GM13976 (cell line): ENCODE data around the gene TXLNA.

Source experiments
- DNase-seq: peaks from one replicate; pipeline ENCODE4 v3.0.0; 2012; ENCODE audit warnings: low spot score
- in situ Hi-C: fragments of 300-500 bp; cut with MboI; formaldehyde crosslinking; loops from one replicate; pipeline ENCODE4 v1.12.0; 2022; ENCODE audit warnings: low sequenced_read_pairs, mixed read lengths, inconsistent platforms; ENCODE audit not compliant: unreplicated experiment
- TF ChIP-seq, protein P1 (sequence below): IDR thresholded peaks from 2 replicates; pipeline ENCODE4 v1.5.1; 2012; ENCODE audit warnings: borderline replicate concordance, mild to moderate bottlenecking; ENCODE audit not compliant: insufficient read depth; ENCODE audit errors: extremely low read depth, missing control alignments, control extremely low read depth

The TXLNA gene

GRCh38 chr1:32208891-32209328 is 29.4 kb downstream of the TXLNA start, which contains the start of gene DCDC2B:
Gene DCDC2B (plus strand): TSS chr1:32209089. CDS start chr1:32209094, 5 bp downstream.
- TF ChIP-seq, protein P1, sequence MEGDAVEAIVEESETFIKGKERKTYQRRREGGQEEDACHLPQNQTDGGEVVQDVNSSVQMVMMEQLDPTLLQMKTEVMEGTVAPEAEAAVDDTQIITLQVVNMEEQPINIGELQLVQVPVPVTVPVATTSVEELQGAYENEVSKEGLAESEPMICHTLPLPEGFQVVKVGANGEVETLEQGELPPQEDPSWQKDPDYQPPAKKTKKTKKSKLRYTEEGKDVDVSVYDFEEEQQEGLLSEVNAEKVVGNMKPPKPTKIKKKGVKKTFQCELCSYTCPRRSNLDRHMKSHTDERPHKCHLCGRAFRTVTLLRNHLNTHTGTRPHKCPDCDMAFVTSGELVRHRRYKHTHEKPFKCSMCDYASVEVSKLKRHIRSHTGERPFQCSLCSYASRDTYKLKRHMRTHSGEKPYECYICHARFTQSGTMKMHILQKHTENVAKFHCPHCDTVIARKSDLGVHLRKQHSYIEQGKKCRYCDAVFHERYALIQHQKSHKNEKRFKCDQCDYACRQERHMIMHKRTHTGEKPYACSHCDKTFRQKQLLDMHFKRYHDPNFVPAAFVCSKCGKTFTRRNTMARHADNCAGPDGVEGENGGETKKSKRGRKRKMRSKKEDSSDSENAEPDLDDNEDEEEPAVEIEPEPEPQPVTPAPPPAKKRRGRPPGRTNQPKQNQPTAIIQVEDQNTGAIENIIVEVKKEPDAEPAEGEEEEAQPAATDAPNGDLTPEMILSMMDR: no peak
- in situ Hi-C loops: no loop called here
- no peak for DNase-seq

- in situ Hi-C loops: no loop called here
- DNase-seq: peak; percentile 73
Observed at GRCh38 chr1:32215629-32216480, 36.4 kb downstream of the TXLNA start.

GRCh38 chr1:32216566-32216965 is 37.1 kb downstream of the TXLNA start:
- TF ChIP-seq, protein P1: no peak
- no peak for DNase-seq
- in situ Hi-C loops: no loop called here

More at GRCh38 chr1:32215629-32216480, 36.4 kb downstream of the TXLNA start:
- TF ChIP-seq, protein P1: peak; percentile 74

- TF ChIP-seq, protein P1: no peak
- in situ Hi-C loops: no loop called here
- no peak for DNase-seq
Observed at GRCh38 chr1:32219022-32219421, 39.5 kb downstream of the TXLNA start.

GRCh38 chr1:32220746-32221580 is 41.5 kb downstream of the TXLNA start:
- no peak for DNase-seq
- TF ChIP-seq, protein P1: no peak
- in situ Hi-C loops: no loop called here

GRCh38 chr1:32221581-32221979 is 42.1 kb downstream of the TXLNA start:
- in situ Hi-C loops: no loop called here
- TF ChIP-seq, protein P1: no peak

More at GRCh38 chr1:32221581-32221979, 42.1 kb downstream of the TXLNA start:
- no peak for DNase-seq
